ENCODE data around the gene GPRIN2.

DNA sequence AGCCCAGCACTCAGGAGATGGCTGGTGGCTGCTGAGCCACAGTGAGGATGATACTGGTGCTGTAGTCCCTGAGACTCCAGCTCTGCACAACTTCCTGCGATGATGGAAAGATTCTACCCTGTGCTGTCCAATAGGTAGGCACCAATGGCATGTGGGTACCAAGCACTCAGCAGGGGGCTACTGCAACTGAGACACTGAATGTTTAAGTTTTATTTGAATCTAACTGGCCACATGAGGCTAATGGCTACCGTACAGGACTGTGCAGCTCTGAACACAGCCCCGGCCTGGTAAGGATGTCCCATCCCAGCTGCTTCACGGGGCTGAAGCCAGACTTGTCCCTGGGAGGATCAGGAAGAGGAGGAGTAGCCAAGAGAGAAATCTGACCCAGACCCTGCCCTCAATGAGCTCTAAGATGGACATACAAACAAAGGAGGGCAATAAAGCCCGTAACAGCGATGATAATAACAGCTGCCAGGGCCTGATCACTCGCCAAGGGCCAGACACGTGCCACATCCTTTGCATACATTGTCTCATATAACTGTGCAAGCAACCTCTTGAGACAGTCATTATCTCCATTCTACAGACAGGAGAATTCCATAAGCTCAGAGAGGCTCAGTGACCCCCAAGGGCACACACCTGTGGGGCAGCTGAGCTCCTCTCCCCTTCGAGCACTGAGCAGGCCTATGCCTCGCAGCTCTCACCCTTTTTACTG lies 3.8 kb downstream of the GPRIN2 start:
- TF ChIP-seq, protein P1, sequence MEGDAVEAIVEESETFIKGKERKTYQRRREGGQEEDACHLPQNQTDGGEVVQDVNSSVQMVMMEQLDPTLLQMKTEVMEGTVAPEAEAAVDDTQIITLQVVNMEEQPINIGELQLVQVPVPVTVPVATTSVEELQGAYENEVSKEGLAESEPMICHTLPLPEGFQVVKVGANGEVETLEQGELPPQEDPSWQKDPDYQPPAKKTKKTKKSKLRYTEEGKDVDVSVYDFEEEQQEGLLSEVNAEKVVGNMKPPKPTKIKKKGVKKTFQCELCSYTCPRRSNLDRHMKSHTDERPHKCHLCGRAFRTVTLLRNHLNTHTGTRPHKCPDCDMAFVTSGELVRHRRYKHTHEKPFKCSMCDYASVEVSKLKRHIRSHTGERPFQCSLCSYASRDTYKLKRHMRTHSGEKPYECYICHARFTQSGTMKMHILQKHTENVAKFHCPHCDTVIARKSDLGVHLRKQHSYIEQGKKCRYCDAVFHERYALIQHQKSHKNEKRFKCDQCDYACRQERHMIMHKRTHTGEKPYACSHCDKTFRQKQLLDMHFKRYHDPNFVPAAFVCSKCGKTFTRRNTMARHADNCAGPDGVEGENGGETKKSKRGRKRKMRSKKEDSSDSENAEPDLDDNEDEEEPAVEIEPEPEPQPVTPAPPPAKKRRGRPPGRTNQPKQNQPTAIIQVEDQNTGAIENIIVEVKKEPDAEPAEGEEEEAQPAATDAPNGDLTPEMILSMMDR (conservative IDR thresholded peaks at IDR 0.05; ENCODE audit: low read depth, low read length), result no peak
- no peak for TF ChIP-seq EZH2 (IDR thresholded peaks at IDR 0.05; ENCODE audit: borderline replicate concordance, low read depth, low read length, poor library complexity, severe bottlenecking)
